SKM-1 (cell line): ENCODE data around the gene TMEM272.
A peak's percentile ranks its signal among the peaks of the same experiment; 100 is the strongest.
"Not testable (repeated sequence)": the region's sequence is repeated elsewhere in the genome, so short reads cannot be mapped to it uniquely, and the experiment has no call there.

Source experiments
- DNase-seq: peaks from one replicate; lab custom pipeline; 2025; ENCODE audit not compliant: unreplicated experiment; lab: John Stamatoyannopoulos, UW

The TMEM272 gene

DNA sequence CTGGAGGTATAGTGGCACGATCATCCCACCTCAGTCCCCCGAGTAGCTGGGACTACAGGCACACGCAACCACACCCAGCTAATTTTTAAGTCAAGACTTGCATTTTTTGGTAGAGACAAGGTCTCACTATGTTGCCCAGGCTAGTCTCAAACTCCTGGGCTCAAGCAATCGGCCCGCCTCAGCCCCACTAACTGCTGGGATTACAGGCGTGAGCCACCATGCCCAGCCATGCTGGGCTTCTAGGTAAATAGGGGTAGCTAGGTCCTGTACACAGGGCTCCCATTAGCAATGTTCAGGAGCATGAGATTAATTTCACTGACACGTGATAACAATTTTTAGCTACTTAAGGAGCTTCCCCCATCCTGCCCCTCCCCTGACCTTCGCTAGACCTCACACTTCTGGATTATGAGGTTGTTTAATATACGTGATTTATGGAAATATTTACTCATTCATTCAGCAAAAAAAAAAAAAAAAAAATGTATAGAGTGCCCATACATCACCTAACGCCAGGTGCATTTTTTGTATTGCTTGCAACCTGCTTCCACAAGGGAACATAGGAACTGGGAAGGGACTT, 19.2 kb downstream of the TMEM272 start:
- DNase-seq: no peak

DNA sequence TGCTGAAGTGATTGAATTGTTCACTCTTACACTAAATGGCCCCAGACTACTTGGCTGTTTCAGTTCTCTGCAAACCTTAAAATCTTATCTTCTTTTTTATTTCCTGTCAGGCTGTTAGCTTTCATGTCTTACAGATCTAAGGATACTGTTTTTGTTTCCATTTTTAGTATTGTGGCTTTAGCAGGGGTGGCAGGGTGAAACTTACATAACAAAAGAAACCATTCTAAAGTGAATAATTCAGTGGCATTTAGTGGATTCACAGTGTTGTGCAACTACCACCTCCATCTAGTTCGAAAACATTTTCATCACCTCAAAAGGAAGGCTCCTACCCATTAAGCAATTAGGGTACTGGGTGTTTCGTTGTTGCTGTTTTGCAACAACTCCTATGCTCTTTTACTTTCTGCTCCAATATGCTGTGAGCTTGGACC, 19.8 kb downstream of the TMEM272 start:
- peak; percentile 96 for DNase-seq

DNA sequence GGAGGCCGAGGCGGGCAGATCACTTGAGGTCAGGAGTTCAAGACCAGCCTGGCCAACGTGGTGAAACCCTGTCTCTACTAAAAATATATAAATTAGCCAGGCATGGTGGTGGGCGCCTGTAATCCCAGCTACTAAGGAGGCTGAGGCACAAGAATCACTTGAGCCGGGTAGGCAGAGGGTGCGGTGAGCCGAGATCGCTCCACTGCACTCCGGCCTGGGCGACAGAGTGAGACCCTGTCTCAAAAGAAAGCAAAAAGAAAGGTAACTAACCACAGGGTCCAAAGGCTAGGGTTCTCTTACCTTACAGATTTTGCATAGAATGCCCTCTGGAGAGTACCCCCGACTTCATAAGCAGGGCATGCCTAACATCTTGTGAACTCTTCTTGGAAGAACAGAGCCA, 20.3 kb downstream of the TMEM272 start:
- DNase-seq: not testable (repeated sequence)

DNA sequence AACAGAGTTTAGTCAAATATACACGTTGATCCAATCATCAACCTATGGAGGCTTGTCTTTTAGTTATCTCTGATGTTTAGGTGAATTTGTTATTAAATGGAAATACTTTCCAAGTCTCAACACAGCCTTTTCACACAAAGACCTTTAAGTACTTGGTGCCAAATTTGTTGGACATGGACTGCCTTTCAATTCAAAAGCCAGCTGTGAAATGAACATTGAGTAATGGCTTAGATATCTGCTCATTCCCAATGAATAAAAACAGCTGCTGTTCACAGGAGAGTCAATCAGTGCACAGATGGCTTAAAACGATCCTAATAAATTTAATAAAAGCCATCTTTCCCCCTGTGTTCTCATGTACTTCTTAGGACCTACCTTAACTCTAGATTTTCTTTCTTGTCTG, 21.1 kb downstream of the TMEM272 start:
- no peak for DNase-seq

DNA sequence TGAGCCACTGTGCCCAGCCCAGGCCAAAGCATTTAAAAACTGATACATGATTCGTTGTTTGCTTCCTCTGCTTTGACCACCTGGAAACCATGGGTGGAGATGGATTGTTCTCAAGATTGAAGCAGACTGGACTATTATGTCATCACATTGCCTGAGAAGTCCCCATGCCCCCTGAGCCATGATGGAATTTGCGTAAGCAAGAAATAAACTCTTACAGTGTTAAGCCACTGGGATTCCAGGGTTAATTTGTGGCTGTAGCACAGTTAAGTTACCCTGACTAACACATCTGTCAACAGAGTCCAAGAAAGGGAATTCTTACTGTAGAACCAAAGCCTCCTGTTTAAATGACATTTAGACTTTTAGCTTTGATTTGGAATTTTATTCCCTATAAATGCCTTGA, 21.6 kb downstream of the TMEM272 start:
- no peak for DNase-seq

DNA sequence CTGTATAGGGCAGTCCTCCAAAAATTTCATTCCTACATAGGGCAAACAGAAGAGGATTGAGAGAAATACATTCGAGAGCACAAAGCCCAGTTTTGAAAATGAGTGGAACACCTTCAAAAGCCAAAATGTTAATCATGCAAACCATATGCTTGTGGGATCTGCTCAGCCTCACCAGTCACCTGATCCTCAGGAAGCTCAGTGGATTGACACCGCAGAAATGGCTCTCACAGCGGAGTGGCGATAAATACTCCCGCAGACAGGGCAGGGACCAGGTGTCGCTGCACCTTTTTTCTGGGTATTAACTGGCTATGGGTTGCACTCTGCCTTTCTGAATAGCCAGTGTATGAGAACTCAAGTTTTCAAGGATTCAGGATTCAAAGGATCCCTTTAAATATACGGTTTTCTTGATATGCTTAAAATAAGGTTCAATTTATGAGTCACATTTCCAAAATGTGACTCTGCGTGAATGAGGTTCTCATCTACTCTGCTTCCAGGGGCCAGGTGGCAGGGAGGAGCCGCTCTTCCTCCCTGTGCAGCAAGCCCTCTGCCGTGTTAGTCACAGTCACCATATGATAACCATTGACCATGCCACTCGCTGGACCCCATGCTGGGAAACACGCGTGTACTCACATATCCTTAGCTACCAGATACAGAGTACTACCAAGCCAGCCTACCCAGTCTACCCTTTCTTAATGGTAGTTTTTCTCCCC, 22.7 kb downstream of the TMEM272 start:
- DNase-seq: no peak

DNA sequence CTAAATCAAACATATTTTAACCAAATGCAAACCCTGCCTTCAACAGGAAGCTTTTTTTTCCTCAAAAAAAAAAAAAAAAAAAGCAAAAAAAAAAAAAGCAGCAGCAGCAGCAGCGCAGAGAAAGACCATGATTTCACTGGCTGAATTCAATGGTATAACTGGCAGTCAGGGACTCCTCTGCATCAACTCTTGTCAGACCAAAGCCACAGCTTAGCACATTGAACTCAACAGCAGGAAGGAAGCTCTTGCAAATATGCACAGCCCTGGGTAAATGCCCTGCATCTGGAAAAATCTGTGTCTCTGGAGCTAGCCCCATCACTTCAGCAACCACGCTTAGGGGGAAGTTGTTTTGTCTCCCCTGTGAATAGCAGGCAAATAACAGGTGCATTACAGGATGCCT, 23.4 kb downstream of the TMEM272 start:
- DNase-seq: peak; percentile 40

DNA sequence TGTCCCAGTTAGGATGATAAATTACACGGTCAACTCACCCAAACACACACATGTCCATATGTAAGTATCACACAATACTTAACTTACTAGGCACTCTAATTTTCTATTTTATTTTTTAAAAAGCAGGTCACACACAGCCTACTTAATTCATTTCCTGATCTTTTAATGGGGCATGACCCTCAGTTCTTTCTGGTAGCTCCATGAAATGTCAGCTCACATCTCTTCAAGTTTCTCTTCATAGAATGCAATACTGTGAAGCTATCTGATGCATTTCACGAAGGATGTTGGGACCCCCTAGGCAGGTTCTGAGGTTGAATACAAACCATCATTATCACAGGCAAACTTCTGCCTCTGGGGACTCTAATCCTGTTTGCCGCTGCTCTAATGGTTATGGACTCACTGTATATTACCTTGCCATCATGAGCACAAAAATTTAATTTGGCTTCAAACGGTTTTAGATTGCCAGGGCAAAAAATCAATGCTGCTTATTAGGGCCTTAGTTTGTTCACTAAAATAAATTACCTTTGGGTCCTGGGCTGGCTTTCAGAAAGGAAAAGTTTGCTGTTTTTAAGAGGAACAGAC, 24.9 kb downstream of the TMEM272 start:
- DNase-seq: no peak

DNA sequence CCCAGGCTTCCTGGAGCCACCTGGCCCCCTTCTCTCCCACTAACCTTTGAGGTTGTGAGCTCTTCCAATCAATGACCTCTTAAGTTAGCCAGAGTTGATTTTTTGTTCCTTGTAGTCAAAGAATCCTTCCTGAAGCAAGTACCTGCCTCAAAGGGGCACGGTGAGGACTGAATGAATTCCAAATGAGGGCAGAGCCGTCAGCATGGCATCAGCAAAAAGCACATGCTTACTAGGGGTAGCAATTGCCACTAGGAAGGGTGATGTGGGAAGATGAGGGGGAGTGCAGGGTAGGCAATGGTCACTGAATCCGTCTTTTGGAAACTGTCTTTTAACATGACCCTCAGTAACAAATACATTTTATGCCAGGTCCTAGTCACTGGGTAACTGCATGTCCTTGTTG, 25.4 kb downstream of the TMEM272 start:
- no peak for DNase-seq

DNA sequence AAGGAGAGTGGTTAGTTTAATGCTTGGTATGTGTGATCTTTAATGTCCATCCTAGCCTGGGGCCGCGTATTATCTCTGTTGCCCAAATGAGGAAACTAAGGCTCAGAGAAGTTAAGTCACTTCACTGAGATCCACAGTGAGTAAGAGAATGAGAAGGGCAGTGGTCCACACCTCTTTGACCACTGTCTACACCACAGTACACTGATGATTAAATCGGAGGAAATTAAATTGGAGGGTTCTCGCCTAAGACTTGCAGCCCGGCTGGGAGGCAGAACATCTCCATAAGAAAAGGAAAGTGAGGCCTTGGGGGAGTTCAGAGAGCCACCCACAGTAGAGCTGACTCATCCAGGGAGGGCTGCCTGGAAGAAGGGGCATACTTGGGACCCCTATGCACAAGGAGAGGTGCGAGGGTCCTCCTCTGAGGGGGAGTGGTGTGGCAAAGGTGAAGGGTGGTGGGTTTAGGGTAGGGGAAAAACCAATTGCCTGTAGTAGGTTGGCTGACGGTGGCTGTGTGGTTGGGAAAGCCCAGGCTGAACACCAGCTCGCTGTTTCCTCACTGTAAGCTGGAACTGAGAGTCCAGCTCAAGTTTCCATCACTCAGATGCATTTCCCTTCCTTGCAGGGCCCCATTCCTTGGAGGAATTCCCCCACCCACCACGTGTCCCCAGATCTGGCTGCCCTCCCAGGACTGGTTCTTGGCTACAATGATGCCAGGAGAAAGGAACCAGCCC, 26.0 kb downstream of the TMEM272 start:
- no peak for DNase-seq

DNA sequence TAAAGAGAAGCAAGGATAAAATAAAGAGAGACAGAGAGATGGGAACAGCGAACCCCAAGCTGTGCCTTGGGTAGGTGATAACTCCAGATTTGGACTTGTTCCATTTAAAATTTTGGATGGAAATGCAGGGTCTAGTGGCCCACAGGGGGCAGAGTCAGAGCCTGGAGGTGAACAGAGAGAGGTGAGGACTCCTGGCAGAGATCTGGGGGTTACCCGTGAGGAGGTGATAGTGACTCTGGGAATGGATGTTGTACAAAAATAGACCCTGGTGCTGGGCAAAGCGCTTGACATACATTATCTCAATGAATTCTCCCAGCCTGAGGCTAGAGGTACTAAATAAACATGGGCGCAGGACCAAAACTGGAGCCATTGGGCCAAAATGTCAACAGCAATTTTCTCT, 26.7 kb downstream of the TMEM272 start:
- DNase-seq: no peak

DNA sequence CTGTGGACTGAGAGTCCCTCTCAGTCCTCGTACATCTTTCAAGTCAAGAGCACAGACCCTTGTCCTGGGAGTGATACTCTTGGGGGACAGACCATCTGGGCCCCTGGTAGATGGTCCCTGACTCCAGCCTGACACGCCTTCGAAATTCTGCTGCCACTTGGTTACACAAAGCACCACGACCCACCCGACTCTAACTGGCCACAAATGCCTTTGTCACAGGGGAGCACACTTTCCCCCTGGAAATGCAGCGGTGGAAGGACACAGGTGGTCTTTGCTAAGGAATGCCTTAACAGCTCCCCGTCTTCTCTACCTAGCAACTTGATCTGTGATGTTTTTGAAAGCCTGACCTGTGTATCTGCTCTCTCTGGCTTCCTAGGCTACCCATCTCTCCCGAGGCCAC, 27.3 kb downstream of the TMEM272 start:
- DNase-seq: no peak

DNA sequence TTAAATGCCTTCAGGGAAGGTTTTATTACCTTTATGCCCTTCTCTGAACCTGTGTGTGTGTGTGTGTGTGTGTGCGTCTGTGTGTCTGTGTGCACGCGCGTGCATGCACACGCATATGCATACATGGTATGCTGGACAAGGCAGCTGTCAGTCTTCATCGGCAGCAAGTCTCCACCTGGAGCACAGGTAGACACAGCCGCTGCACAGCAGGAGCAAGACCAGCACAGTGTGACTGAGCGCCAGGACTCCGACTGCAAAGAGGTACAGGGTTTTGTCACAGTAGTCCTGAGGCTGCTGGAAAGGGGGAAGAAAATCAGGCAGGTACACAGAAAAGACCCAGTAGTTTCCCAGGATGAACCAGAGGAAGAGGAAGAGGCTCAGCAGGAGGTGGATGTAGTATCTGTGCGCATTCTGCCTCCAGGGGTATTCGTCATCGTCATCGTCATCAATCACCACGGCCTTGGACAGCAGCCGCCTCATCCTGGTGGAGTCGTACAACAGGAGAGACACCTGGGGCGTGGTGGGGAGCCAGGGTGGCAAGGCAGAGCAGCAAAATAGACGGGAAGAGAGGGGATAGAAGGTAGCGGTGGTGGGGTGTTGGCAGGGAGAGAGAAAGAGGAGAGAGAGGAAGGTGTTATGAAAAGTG, 28.2 kb downstream of the TMEM272 start:
- no peak for DNase-seq

DNA sequence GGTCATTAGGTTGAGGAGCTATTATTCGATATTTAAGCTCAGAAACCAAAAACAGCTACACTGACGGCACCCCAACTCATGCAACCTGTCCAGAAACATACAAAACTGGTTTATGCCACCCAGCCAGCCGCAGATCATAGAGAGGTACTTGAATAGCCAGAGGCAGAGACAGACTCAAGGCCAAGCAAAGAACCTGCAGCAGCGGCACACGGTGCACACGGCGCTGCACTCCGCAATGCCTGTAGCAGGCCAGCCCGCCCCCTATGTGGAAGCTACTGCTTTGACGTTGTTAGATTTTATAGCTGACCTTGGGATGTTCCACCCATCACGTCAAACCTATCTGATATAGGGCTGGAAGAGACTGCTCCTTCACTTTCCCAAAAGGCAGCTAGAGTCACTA, 29.1 kb downstream of the TMEM272 start:
- DNase-seq: no peak

DNA sequence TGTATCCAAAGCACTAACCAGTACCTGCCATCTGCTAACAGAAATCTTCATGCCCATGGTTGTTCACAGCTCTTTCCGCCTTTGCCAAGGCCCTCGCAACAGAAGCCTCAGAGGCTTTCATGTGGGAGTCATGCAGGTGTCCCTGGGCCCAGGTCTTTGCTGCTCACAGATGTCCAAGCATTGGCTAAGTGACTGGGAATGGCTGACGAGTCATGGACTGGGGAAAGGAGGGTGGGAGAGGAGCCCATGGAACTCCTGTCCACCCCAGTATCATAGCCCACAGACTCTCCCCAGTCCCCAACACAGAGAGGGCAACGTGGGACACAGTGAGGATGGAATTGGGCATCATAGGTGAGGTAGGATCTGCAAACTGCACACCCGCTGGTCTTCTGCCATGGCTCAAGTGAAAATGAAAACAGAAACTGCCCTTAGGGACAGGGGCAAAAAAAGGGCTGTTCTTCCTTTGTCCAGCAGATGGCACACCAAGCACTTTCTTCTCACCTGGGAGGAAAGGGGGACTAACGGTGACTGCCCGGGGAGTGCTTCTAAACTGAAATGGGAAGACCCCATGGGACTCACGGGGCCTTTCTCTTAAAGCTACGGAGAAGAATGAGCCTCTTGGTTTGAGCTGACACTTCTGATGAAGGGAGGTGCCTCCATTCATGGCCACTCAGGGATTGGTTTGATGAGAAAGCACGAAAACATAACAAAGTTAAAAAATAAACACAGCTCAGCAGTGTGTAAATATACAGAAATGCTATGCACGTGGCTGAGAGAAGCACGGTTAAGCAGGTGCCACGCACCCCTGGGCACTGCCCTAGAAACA, 29.9 kb downstream of the TMEM272 start:
- DNase-seq: peak; percentile 58

DNA sequence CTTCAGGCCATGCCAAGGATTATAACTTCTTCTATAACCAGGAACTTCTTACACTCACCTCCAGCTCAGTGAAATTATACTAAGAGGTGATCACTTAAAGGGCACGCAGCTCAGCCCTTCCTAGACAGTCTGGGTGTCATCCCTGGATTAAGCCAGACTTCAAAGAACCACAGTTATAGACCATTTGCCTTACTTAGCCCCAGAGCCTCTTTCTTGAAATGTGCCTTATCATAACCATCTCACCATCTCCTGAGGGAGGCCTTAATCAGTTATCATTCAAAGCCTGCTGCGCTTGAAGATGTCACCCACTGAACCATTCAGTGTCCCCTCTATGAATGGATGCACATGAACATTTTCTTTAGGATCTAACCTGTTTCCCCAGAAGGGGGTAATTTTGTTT, 30.9 kb downstream of the TMEM272 start:
- no peak for DNase-seq

DNA sequence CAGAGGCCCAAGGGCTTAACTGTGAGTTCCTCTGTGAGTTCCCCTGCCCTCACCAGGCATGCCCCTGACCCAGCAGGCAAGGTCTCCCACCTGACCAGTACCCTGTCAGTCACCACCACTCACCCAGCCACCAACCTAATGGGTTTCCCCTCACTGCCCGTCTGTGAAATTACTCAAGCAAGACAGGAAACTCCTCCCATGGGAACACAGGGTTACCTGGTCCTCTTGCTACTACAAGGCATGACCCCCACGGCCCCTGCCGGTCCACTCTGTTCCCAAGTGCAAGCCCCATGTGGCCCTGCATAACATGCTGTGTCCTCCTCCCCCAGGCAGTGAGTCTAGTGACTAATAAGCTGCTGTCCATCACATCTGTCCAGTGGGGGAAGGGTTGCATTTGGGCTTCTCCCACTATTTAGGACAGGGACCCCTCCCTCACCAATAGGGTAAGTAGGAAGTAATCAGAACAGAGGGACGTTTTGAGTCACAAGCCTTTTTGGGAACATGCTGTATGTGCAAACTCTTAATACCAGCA, 33.0 kb downstream of the TMEM272 start:
- DNase-seq: no peak

DNA sequence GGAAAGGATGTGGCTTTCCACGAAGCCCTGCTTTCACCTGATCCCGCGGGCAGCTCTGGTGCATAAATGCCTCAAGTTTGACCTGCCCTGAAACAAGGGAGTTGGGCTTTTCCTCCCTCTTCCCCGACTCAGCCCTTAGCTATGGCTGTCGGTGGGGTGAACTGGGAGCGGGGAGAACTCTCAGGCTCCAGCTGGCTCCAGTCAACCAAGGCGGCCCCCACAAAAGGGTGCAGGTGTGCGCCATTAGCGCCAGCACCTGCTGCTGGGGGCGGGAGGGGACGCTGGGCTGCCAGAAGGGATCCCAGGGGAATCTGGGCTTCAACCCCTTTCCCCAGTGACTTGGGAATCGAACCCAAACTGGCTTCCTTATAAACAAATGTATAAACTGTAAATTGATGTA, 33.9 kb downstream of the TMEM272 start:
- DNase-seq: no peak

DNA sequence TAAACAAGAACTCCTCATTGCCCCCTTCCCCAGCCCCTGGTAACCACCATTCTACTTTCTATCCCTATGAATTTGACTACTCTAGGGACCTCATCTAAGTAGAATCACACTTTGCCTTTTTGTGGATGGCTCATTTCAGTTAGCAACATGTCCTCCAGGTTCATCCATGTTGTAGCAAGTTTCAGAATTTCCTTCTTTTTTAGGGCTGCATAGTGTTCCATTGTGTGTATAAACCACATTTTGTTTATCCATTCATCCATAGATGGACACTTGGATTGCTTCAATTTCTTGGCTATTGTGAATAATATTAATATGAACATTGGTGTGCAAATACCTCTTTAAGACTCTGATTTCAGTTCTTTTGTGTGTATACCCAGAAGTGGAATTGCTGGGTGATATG, 36.2 kb downstream of the TMEM272 start:
- DNase-seq: no peak

DNA sequence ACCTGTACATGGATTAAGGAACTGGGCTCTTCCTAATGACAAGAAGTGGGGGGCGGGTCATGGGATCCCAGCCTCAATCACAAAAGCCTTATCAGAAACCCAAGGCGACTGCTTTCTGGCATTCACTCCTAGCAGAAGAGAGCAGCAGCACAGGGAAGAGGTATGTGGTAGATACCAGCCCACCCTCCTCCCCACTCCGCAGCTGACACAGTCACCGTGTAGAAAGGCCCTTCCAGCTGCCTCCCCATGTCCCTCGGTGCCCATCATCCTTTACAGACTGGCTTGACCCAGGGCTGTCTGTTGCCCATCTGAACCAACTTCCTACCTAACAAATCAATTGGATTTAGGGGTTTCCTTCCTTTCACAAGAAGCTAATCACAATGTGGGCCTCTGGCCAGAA, 37.9 kb downstream of the TMEM272 start:
- DNase-seq: no peak
